ENCODE measurements around the gene APOL2.
"Not testable (repeated sequence)": the region's sequence is repeated elsewhere in the genome, so short reads cannot be mapped to it uniquely, and the experiment has no call there.

APOL2 gene, protein sequence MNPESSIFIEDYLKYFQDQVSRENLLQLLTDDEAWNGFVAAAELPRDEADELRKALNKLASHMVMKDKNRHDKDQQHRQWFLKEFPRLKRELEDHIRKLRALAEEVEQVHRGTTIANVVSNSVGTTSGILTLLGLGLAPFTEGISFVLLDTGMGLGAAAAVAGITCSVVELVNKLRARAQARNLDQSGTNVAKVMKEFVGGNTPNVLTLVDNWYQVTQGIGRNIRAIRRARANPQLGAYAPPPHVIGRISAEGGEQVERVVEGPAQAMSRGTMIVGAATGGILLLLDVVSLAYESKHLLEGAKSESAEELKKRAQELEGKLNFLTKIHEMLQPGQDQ

DNA sequence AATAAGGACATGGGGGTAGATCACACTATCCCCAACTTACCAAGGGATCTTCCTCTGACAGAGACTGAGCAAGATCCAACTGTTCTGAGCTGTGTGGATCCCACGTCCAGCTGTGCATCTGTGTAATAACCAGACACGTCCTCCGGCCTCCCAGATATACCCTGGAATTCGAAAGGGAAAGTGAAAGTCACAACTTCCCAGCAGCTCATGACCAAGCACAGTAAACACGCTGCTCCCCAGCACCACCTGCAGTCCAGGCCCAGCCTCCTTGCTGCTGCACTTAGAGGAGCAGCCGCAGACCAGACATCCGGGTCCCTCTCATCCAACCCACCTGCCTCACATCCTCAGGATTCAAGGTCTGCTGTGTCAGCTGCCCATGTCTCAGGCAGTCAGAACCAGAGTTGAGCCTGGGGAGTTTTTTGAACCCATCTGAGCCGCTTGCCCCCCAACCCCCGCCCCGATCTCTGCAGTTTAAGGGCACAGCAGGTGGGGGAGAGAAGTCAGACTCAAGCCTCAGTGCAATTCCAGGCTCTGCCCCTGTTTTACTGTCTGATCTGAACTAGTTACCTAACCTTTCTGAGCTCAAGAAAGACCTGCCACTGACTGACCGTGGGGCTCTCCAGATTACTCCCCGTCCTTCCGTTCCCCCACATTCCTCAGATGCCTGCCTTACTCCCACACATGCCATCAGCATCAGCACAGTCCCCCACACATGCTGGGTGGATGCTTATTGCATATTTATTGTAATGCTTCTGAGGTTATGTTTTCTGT, at the start of gene APOL2:
Gene APOL2, minus strand, starts transcription at position 127 of the 771 bp plus-strand sequence. CDS start 6,365 bp downstream, outside the sequence.
- DNase-seq, result peak; percentile 89

DNA sequence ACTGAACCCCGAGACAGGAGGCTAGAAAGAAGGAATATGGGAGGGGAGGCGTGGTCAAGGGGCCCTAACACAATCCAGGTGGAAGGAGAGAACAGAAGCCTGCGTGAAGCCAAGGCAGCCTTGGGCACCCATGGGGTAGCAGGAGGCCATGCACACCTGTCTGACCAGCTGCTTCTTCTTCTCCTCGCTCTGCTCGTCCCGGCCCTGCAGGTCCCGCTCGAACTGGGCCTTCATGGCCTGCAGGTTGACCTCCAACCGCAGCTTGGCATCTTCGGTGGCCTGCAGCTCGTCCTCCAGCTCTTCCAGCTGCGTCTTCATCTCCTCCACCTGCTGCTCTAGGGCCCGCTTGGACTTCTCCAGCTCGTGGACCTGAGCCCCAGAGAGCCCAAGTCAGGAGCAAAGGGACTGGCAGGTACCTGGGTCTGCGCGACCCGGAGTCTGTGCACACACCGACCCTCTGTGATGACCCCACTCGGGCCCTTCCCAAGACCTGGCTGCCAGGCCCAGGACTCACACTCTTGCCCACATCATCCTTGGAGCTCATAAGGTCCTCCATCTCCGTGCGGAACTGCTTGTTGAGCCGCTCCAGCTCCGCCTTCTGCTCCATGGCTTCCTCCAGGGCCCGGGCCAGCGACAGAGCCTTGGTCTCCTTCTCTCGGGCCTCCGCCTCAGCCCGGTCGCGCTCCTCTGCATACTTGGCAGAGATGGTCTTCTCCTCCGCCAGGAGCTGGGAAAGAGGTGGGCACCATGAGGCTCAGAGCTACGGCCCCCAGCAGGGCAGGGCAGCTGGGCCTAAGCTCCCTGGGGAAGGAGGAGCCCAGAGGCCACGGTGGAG, 49.5 kb upstream of the APOL2 start:
- no peak for DNase-seq

DNA sequence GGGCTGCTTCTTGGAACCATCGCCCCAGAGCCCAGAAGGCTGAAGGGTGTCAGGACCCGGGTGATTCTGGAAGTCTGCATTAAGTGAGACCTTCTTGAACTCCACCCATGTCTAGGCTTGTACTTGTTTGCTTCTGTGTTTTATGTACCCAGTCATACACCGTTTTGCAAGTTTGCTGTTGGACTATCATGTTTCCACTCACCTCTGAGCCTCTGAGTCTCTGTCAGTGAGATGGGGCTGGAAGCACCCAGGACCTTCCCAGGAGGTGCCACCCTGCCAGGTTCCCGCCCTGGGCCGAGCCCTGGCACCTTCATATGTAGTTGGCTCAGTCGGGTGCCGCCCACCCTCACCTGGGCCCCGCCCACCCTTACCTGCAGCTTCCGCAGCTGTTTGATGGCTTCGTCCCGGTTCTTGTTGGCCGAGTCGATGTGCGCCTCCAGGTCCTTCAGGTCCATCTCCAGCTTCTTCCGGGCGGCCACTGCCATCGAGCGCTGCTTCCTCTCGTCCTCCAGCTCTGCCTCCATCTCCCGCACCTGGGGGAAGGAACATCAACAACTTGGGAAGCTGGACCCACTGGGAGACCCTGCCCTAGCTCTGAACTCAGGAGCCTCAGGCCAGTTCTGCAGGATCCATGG, 48.7 kb upstream of the APOL2 start:
- DNase-seq, result no peak

DNA sequence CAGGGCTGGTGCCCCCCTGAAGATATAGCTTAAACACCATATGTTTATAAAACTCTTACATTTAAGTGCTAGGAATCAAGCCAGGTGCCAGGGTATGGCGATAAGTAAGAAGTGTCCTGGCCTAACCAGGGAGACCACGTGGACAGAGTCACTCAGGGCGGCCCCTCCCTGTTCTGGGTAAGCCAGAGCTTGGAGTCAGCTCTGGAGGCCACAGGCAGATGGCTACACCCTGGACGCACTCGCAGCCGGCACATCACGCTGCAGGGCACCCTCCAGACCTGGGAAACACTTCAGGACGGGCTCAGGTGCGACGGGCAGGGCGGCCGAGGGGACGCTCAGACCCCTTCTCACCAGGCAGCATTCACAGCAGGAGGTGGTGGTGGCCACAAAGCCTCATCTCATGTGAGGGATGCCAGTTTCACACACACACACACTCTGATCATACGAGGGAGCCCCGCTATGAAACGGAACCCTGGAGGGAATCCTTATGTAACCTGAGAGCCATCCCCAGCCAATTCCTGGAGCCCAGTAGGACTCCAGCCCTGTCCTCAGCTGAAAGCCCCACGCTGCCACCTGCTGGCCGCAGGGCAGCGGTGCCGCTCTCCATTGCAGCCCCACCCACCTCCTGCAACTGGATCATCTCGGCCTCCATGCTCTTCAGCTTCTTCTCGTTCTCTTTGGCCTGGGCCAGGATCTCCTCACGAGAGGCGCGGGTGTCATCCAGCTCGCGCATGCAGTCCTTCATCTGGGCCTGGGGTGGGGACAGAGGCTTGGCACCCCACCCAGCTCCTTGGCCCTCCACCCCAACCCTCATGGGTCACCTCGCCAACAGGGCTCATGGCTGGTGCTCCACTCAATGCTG, 47.0 kb upstream of the APOL2 start:
- DNase-seq, result peak; percentile 62

DNA sequence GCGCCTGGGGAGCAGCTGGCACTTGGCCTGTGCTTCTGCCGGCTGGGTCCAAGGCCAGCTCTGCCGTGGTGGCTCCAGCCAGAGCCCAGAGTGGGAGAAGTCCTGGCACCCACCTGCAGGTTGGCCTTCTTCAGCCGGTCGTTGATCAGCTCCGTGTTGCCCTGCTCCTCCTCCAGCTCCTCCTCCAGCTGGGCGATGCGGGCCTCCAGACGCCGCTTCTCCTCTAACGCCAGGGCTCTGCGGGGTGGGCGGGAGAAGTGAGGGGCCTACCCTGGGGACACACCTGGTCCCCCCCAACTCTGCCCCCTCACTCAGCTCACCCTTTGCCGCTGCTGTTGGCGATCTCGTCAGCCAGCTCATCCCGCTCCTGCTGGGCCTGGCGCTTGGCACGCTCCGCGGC, 46.2 kb upstream of the APOL2 start:
- no peak for DNase-seq

DNA sequence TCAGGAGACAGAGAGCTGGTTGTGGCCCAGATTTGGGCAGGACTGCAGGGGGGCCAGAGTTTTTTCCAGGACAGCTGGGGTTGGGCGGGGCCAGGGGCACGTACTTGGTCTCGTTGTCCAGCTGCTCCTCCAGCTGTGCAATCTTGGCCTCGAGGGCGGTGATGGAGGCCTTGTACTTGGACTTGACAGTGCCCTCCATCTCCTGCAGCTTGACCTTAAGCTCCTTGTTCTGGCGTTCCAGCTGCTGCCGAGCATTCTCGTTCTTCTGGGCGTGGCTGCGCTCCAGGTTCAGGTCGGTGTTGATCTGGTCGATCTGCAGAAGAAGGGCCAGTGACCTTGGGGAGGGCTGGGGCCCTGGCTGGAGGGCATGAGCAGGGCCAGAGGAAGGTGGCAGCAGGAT, 45.7 kb upstream of the APOL2 start:
- no peak for DNase-seq

DNA sequence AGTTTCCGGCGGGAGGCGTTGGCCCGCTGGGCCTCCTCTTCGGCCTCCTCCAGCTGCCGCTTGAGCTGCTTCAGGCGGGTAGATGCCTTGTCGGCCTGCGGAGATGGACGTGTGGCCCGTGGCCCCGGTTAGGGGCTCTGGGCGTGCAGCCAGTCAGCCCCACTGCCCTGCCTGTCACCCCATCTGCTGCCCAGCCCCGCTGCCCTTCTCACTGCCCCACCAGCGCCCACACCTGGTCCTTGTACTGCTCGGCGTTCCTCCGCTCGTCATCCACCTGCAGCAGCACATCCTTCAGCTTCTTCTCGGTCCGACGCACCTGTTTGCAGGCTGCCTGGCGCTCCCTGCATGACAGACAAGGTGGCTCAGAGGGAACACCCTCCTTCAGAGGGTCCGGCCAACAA, 44.8 kb upstream of the APOL2 start:
- DNase-seq, result no peak

DNA sequence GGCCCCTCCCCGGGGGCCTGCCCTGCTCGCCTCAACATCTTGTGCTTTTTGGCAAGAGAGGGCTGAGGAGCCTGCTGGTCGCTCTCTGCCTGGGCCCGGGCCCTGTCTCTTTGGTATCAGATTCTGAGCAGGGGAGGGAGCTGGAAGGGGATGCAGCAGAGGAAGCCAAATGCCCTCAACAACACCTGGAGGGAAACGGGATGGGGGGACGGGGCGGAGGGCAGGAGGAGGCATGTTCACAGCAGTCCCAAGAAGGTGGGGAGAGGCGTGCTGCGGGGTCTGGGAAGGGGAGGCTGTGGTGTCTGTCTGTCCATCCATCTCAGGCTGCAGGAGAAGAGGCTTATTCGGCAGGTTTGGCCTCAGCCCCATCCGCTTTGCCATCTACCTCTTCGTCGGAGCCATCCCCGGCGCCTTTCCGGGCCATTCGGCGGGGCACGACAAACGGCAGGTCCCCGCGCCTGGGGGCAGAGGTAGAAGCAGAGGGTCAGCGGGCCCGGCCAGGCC, 43.1 kb upstream of the APOL2 start:
- DNase-seq, result no peak

DNA sequence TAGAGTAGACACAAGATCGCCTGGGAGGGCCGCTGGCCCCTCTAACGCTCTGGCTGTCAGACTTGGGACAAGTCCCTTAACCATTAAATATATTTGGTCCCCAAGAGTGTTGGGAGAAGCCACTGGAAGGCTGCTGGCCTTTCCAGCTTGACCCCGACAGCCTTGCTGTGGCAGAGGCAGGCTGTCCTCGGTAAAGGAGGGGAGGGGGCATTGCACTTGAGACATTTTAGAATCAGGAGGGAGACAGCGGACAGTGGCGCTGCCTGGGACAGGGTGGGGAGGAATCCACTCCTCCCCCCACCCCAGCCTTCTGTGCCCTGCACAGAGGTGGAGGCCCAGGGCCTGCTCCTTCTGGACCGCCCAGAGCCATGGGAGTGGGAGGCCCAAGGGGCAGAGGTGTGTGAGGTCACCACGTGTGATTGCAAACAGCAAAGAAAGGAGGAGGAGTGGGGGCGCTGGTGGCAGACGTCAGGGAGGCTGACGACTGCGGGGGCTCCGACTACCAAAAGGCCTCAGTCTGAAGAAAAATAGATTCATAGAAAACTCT, 42.5 kb upstream of the APOL2 start:
- no peak for DNase-seq

DNA sequence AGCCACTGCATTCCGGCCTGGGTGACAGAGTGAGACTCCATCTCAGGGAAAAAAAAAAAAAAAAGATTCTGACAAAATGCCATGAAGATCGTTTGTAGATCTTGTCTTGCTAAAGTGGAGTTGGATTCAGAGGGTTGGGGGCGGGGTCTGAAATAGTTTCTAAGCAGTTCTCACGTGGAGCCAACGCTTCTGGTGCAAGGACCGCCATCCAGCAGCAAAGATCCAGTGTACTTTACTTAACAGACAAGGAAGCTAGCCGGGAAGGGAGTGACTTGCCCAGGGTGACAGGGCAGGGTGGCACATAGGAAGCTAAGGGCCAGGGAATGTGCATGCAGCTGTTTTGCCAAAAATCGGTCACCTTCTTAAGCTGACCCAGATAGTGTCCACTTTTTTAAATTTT, 41.1 kb upstream of the APOL2 start:
- DNase-seq, result no peak

DNA sequence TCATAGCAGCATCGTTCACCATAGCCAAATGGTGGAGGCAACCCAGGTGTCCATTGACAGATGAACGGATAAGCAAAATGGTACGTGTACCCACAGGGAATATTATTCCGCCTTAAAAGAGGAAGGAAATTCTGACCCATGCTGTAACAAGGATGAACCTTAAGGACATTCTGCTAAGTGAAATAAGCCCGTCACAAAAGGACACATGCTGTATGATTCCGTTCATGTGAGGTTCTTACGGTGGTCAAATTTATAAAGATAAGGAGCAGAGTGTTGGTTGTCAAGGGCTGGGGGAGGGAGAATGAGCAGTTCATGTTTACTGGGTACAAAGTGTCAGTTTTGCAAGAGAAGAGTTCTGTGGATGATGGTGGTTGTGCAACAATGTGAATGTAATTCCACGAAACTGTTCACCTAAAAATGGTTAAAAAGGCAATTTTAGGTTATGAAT, 39.9 kb upstream of the APOL2 start:
- DNase-seq, result no peak

DNA sequence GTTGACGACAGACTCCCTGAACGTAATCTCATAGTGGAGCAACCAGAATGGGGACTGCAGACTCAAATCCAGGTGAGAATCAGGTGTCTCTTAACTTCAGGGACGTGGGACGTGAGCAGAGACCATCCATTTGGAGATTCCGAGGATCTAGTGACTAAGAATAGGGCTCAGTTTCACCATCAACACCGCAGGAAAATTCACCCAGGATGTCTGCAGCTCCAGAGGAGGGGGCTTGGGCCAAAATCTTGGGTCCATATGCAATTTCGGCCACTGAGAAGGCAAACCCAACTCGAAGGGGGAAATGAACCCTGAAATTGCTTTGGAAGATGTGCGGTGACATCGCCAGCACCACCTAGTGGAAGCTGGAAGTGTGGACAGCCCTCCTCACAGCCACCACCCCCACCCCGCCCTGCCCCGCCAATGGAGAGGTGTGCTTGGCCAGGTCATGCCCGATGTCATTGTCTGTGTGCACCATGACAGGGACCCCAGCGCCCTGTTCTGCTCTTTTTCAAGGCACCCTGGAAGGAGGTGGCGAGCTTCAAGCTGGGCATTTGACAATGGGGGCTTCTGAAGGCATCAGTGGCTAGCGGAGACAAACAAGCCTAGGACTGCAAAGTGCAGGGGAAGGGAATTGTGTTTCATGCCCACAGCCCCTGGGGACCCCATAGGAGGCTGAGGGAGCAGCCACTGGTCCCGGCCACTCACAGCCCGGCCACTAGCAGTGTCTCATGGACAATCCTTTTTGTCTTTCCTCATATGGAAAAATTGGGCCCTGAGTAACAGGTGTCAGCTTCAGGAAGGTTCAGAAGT, 38.4 kb upstream of the APOL2 start:
- DNase-seq, result peak; percentile 73

DNA sequence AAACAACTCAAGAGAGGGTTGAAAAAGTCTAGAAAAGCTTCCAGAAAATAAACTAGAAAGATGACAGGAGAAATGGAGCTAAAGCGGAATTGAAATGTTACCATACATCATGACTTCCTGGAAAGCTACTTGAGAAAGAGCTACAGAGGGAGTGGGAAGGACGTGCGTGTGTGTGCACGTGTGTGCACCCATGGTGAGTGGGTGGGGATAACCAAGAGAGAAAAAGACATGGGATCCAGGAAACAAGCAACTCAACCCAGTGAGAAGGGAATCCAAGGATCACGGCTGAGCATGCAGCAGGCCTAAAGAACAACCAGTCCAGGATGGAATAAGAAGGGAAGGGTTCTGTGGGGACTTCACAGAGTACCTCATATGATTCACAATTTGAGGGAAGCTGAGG, 35.2 kb upstream of the APOL2 start:
- DNase-seq, result no peak

DNA sequence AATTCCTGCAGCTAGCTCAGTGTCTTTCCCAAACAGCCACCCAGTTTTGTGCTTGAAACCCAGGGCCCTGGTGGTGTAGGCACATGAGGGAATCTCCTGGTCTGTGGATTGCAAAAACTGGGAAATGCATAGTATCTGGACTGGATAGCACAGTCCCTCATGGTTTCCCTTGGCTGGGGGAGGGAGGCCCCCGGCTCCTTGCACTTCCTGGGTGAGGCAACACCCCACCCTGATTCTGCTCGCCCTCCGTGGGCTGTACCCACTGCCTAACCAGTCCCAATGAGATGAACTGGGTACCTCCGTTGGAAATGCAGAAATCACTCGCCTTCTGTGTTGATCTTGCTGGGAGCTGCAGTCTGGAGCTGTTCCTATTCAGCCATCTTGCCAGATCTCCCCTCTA, 32.6 kb upstream of the APOL2 start:
- DNase-seq, result not testable (repeated sequence)

DNA sequence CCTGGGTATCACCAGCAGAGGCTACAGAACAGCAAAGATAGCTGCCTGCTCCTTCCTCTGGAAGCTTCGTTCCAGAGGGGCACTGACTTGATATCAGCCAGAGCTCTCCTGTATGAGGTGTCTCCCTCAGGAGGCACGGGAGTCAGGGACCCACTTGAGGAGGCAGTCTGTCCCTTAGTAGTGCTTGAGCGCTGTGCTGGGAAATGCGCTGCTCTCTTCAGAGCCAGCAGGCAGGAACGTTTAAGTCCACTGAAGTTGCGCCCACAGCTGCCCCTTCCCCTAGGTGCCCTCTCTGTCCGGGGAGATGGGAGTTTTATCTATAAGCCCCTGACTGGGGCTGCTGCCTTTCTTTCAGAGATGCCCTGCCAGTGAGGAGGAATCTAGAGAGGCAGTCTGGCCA, 31.9 kb upstream of the APOL2 start:
- DNase-seq, result not testable (repeated sequence)

DNA sequence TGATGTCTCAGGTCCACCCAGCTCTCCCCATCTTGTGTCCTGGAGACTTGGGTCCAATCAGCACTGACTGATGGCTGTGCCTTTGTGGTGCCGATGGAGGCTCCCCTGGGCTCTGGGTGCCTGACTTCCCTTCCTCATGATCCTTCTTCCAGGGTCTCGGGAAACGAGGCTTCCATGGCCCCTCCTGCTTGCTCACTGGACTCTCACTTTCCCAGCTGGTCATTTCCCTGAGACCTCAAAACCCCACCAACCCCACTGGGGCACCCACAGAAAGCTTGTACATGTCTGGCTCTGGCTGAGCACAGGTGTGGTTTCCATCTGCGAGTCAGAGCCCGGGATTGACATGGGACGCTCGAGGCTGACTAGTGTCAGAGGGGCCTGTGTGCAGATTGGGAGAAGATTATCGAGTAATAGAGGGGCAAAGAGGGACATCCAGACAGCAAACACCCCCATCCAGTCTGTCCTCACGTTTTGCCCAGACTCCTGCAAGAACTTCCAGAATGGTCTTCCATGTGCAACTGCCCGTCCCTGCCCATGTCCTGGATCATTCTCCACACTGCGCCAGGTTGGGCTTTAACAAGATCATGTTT, 28.7 kb upstream of the APOL2 start:
- no peak for DNase-seq

DNA sequence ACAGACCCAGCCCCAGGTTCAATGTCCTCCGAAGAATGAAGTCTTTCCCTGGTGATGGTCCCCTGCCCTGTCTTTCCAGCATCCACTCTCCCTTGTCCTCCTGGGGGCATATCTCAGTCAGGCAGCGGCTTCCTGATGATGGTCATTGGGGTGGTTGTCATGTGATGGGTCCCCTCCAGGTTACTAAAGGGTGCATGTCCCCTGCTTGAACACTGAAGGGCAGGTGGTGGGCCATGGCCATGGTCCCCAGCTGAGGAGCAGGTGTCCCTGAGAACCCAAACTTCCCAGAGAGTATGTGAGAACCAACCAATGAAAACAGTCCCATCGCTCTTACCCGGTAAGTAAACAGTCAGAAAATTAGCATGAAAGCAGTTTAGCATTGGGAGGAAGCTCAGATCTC, 27.7 kb upstream of the APOL2 start:
- no peak for DNase-seq

DNA sequence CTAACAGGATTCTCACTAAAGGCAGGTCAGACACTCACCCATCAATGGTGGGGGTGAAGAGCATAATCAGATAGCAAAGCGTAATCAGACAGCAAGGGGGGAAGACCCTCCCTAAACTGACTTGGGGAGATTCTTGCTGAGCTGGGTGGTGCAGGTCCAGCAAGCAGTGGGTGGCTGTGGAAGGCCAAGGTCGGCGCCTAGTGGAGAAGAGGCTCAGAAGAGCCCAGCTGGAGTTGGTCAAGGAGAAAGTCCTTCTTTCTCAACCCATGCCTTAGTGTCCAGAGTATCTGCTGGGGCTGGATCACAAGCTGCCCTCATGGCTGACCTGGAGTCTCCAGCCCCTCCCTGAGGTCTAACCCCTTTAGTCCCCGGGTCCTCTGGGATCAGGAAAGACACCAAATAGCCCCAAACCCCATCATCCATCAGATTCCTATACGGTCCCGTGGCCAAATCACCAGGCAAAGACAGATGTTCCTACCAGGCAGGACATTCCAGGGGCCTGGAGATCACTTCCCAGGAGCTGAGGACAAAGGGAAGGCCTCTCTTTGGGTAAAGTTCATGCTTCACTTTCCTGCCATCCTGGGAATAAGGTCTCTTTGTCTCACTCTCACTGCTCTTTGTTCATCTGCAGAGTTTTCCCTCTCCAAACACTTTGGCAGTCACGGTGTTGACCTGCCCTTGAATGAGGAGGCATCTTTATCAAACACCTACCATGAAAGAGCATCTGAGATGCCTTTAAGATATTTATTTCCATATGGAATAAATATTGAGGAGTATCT, 24.7 kb upstream of the APOL2 start:
- not testable (repeated sequence) for DNase-seq

DNA sequence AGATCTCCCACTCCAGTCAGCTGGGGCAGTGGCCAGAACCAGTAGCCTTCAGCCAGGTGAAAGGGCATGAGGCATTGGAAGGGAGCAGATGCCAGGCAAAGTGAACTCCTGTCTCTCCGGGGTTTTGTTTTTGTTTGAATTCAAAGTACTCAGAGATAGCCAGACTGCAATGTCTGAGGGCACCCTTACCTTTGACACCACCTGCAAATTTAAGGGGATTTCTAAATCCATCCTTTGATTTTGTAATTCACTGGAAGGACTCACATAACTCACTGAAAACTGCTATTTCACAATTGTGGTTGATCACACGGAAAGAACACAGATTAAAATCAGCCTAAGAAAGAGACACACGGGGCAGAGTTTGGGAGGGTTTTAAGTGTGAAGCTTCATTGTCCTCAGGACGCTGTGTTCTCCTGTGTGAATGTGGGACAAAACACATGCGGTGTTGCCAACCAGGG, 23.9 kb upstream of the APOL2 start:
- DNase-seq, result not testable (repeated sequence)

All from CD4-positive, alpha-beta T cell treated with Interleukin-17A for 1 hour (primary cell).